GM23248 (cell line): ENCODE results near the gene SELENBP1.

ENCODE experiments used
- EZH2 ChIP-seq: fragments of 200-600 bp; sonication (generic); IDR thresholded peaks from 2 replicates; pipeline ENCODE4 v1.6.1; 2018; ENCODE audit warnings: antibody characterized with exemption, mild to moderate bottlenecking; ENCODE audit not compliant: insufficient read depth, poor library complexity, severe bottlenecking
- EZH2phosphoT487 ChIP-seq: fragments of 200-600 bp; sonication (generic); IDR thresholded peaks from 2 replicates; pipeline ENCODE4 v1.6.1; 2018; ENCODE audit warnings: antibody characterized with exemption, moderate library complexity, mild to moderate bottlenecking, low read depth; ENCODE audit not compliant: insufficient read depth

DNA sequence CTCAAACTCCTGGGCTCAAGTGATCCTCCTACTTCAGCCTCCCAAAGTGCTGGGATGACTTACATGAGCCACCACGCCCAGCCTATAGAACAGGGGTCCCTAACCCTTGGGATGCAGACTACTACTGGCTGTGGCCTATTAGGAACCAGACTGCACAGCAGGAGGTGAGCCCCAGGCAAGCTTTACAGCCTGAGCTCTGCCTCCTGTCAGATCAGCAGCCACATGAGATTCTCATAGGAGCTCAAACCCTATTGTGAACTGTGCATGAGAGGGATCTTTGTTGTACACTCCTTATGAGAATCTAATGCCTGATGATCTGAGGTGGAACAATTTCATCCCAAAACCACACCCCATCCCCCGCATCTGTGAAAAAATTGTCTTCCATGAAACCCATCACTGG, 13.5 kb upstream of the SELENBP1 start:
- TF ChIP-seq EZH2 (no peak), EZH2phosphoT487 (no peak)
